HuH-7 (cell line): ENCODE measurements around the gene USO1.

ENCODE experiments used
- DNase-seq: peaks from one replicate; pipeline ENCODE4 v3.0.0; 2011; ENCODE audit warnings: low spot score

USO1 gene

DNA sequence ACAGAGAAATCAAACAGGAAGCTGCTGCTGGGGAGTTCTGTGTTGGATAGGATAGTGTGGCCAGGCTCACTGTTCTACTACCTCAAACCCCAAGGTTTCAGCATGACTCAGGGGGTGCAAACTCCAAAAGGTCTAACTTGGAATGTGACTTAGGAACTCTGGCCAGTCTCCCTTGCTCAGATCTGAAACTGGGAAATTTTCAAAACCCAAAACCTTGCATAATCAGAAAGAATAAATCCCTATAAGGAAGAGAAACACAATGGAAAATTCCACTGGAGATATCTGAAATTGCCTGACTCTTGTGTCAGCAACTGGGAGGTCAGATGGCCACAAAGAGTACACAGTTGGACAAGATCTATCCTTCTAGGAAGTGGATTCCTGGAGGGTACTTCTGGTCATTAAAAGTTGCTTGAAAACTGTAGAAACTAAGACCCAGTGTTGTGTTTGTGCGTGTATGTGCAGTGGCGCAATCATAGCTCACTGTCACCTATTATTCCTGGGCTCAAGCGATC, 119.8 kb downstream of the USO1 start:
- DNase-seq = peak; percentile 36

DNA sequence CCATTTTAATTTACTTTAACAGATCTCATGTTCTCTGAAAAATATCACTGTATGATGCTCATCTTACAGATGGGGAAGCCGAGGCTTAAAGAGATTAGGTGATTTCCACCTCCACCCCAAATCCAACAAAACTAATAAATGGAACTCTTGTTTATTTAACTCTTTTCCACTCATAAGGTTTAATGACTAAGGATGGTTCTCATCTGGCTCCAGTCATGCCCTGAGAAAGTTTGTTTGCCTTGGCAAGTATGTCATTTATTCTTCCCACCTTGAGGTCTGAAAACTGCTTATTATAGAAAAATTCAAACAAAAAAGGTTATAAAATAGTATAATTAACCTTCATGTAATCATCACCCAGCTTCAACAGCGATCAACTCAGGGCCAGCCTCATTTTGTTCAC, 121.6 kb downstream of the USO1 start:
- DNase-seq = no peak

DNA sequence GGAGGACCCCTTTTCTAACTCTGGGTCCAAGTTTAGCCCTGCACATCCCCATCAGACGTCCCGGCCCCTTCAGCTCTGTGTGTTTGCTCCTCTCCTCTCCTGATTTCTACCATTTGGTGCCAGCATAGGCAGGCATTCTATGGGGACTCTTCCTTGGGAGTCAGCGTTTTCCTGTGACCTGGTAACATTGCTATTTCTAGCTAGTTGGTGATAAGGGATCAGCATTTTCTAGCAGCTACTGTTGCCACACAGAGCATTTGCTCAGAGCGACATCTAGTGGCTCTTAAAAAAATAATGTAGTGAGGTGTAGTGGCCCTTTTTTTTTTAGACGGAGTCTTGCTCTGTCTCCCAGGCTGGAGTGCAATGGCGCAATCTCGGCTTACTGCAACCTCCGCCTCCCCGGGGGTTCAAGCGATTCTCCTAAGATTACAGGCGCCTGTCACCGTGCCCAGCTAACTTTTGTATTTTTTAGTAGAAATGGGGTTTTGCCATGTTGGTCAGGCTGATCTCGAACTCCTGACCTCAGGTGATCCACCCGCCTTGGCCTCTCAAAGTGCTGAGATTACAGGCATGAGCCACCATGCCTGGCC, 123.9 kb downstream of the USO1 start:
- peak; percentile 71 for DNase-seq

- DNase-seq = no peak
Measured at GRCh38 chr4:75848891-75849290, 124.5 kb downstream of the USO1 start.

- no peak for DNase-seq
Measured at GRCh38 chr4:75849461-75849860, 125.1 kb downstream of the USO1 start.

DNA sequence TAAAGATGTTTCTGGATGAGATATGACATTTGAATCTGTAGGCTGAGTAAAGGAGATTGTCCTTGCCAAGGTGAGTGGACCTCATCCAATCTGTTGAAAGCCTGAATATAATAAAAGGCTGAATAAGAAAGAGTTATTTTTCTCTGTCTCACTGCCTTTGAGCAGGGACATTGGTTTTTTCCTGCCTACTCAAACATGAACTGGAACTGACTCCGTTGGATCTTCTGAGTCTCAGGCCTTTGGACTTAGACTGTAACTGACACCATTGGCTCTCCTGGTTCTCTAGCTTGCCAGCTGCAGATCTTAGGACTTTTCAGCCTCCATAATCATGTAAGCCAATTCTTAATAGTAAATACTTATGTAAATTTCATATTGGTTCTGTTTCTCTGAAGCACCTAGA, 134.3 kb downstream of the USO1 start:
- no peak for DNase-seq

DNA sequence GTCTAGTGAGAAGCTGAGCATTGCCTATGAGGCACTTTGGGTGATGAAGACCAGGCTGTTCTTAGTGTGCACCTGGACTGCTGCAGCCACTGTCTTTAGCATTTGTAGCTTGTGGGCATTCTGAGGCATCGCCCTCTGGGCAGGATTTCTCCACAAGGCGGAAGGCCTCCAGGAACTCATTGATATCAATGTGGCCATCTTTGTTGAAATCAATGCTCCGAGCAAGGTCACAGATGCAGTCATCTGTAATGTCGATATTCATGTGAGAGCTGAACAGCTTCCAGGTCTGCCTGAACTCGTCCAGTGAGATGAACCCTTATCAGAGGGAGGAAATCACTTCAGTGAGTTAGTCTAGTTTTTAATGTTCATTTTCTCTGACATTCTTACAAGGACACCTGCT, 136.2 kb downstream of the USO1 start:
- DNase-seq = no peak
